HuH-7 (cell line): ENCODE data around the gene MYH1.
A peak's percentile ranks its signal among the peaks of the same experiment; 100 is the strongest.

Experiments
- DNase-seq: peaks from one replicate; pipeline ENCODE4 v3.0.0; 2011; ENCODE audit warnings: low spot score

Gene MYH1

GRCh38 chr17:10477701-10478100 lies 40.6 kb downstream of the MYH1 start:
- DNase-seq: no peak

- DNase-seq: no peak
Measured at GRCh38 chr17:10474536-10474935, 43.8 kb downstream of the MYH1 start.

- no peak for DNase-seq
Measured at GRCh38 chr17:10471858-10472257, 46.5 kb downstream of the MYH1 start.

- no peak for DNase-seq
Measured at GRCh38 chr17:10469459-10469858, 48.9 kb downstream of the MYH1 start, which contains the start of gene MYH4. TSS of gene MYH4 (minus strand) at chr17:10469559. CDS start at chr17:10466745, 2,814 bp downstream.

GRCh38 chr17:10463402-10463801 lies 54.9 kb downstream of the MYH1 start:
- DNase-seq: no peak

GRCh38 chr17:10460062-10460461 lies 58.3 kb downstream of the MYH1 start:
- DNase-seq: peak; percentile 20

GRCh38 chr17:10458701-10459100 lies 59.6 kb downstream of the MYH1 start:
- no peak for DNase-seq

GRCh38 chr17:10457952-10458351 lies 60.4 kb downstream of the MYH1 start:
- no peak for DNase-seq

GRCh38 chr17:10447026-10447931 lies 71.1 kb downstream of the MYH1 start:
- peak; percentile 38 for DNase-seq
